OCI-LY1 (cell line): ENCODE measurements around the gene TAB2.
"Not testable (repeated sequence)": the region's sequence is repeated elsewhere in the genome, so short reads cannot be mapped to it uniquely, and the experiment has no call there.

Source experiments
- CTCF ChIP-seq: fragments of 200-600 bp; sonication (generic), shearing (Covaris generic); IDR thresholded peaks from 2 replicates; pipeline ENCODE4 v1.5.1; 2017; ENCODE audit warnings: mild to moderate bottlenecking, antibody characterized with exemption, low read length, moderate library complexity, mixed read lengths
- EZH2 ChIP-seq: fragments of 200-600 bp; sonication (generic), shearing (Covaris generic); IDR thresholded peaks from 2 replicates; pipeline ENCODE4 v1.8.0; 2017; ENCODE audit warnings: borderline replicate concordance, mixed run types, mild to moderate bottlenecking, antibody characterized with exemption, low read length, moderate library complexity, mixed read lengths

- TF ChIP-seq CTCF, EZH2: not testable (repeated sequence)
Measured at GRCh38 chr6:149460249-149460648, 142.7 kb downstream of the TAB2 start.
